Measurements from ENCODE around the gene ENOX1. TPM values are rescaled to one million over a fixed set of nuclear protein-coding genes. Genes with fewer than 3 reads are reported as not detected.

ENOX1 gene
- total and polyA plus RNA-seq, 2 of the 8 experiments (the other 6 are each of a cell fraction or from before 2014, with no cell fraction given): 0.23 to 0.37 TPM

- POLR2A ChIA-PET (ENCODE audit: partially characterized antibody): no interaction called here
- no peak overlapping the region for H2BK5ac ChIP-seq (ENCODE audit: low read depth, low read length)
- no peak overlapping the region for H3K4me2 ChIP-seq (ENCODE audit: insufficient read depth in 1 of 2, low read depth in 2 of 2, low read length in 2 of 2)
- DNase-seq (ENCODE audit: low read depth in 1 of 2, low spot score in 2 of 2) (no peak), FAIRE-seq (no peak)
- no peak overlapping the region for H3K56ac ChIP-seq (replicated peaks; ENCODE audit: insufficient read length, low read depth, low read length)
- no peak overlapping the region for H2BK20ac ChIP-seq (ENCODE audit: low read length)
- no peak overlapping the region for H2BK120ac ChIP-seq (replicated peaks; ENCODE audit: low read depth, low read length)
- H3K4me3 ChIP-seq (ENCODE audit: extremely low read depth in 1 of 4, insufficient read depth in 2 of 4, low read depth in 3 of 4, low read length in 4 of 4): no peak overlapping the region
- H3K9me3 ChIP-seq (ENCODE audit: insufficient read depth in 2 of 2, low read depth in 1 of 2, low read length in 1 of 2): no peaks in the 10 kb centered on the region
- 92% methylated on average over 6 of the region's 6 CpGs; no CpG with 5 or more reads in 1 of the 2 experiments for WGBS, 2 experiments (ENCODE audit: extremely low coverage in 1 of 2, insufficient coverage in 1 of 2, insufficient read length in 1 of 2, insufficient replicate concordance in 2 of 2, low coverage in 1 of 2, low lambda C conversion rate in 2 of 2, missing lambda C conversion rate in 1 of 2)
- no peak overlapping the region for H2AFZ ChIP-seq (ENCODE audit: low read length)
- H3K23ac ChIP-seq (ENCODE audit: insufficient read length): no peak overlapping the region
- no peak overlapping the region for H4K5ac ChIP-seq (ENCODE audit: insufficient read length, low read depth, low read length)
- H2BK12ac ChIP-seq (ENCODE audit: low read depth, low read length): no peak overlapping the region
- no peak overlapping the region for H4K91ac ChIP-seq (replicated peaks; ENCODE audit: insufficient read length, low read length)
- no peak overlapping the region for H3K27ac ChIP-seq (ENCODE audit: low read depth, low read length)
- CTCF ChIA-PET (ENCODE audit: partially characterized antibody): interaction anchor here (0.6 kb wide), 1 partner anchor 436 kb away, joined by 5 read pairs; no protein-coding TSS in a partner anchor
- H3K9ac ChIP-seq (replicated peaks in 1 of 4; ENCODE audit: extremely low read depth in 1 of 4, low read depth in 3 of 4, low read length in 3 of 4): no peak overlapping the region
- H3K18ac ChIP-seq (ENCODE audit: extremely low read depth, low read length): no peak overlapping the region
- no peaks in the 10 kb centered on the region for H3K79me2 ChIP-seq (ENCODE audit: control insufficient read depth in 1 of 2, insufficient read depth in 2 of 2, low read length in 2 of 2)
- H4K20me1 ChIP-seq (replicated peaks in 1 of 2; ENCODE audit: control insufficient read depth in 1 of 2, insufficient read depth in 2 of 2, low read length in 2 of 2): no peaks in the 10 kb centered on the region
- no peaks in the 10 kb centered on the region for H3K36me3 ChIP-seq (ENCODE audit: control insufficient read depth in 2 of 4, insufficient read depth in 4 of 4, low read length in 3 of 4)
- H3K4me1 ChIP-seq (replicated peaks in 1 of 4; ENCODE audit: control insufficient read depth in 3 of 4, insufficient read depth in 4 of 4, low read length in 3 of 4): peaks cover 0 to 10% (median 3%) of the 10 kb centered on the region in 4 experiments; a peak in 3 of 7 replicates
- H2AK5ac ChIP-seq (ENCODE audit: low read depth, low read length): no peak overlapping the region
- no peak overlapping the region for H3K4ac ChIP-seq (replicated peaks; ENCODE audit: insufficient read length, low read depth, low read length)
- H4K8ac ChIP-seq (ENCODE audit: extremely low read depth, insufficient read depth, low read length): no peak overlapping the region
- no peaks in the 10 kb centered on the region for H3K79me1 ChIP-seq (ENCODE audit: low read depth, low read length)
- no peak overlapping the region for H2BK15ac ChIP-seq (ENCODE audit: low read length)
- H3K27me3 ChIP-seq (replicated peaks in 1 of 4; ENCODE audit: control insufficient read depth in 3 of 4, extremely low read depth in 1 of 4, insufficient read depth in 3 of 4, low read length in 3 of 4): no peaks in the 10 kb centered on the region
- H3K14ac ChIP-seq (ENCODE audit: insufficient read length): no peak overlapping the region
- no peaks in the 10 kb centered on the region for H3K23me2 ChIP-seq (ENCODE audit: low read depth, low read length)
These were observed 455.1 kb downstream of the ENOX1 start for GRCh38 chr13:43331672-43332071.

All from H1 (cell line).